HS-5 (cell line): ENCODE measurements around the gene IGSF11.
"Not testable (repeated sequence)": the region's sequence is repeated elsewhere in the genome, so short reads cannot be mapped to it uniquely, and the experiment has no call there.

Experiments used
- DNase-seq: peaks from one replicate; pipeline ENCODE4 v3.0.0-alpha.2; 2012; ENCODE audit warnings: low read depth

IGSF11 gene

GRCh38 chr3:118868051-118868450, 166.6 kb downstream of the IGSF11 start:
- DNase-seq = no peak

GRCh38 chr3:118863731-118864322, 170.8 kb downstream of the IGSF11 start:
- DNase-seq = no peak

- no peak for DNase-seq
These were observed 174.7 kb downstream of the IGSF11 start for GRCh38 chr3:118859950-118860349.

- DNase-seq = not testable (repeated sequence)
These were observed 183.0 kb downstream of the IGSF11 start for GRCh38 chr3:118851466-118852193.

GRCh38 chr3:118850687-118851086, 184.0 kb downstream of the IGSF11 start:
- no peak for DNase-seq
